GM23338 (cell line): ENCODE data around the gene CTDSPL.

Experiments
- CTCF ChIP-seq, 2 experiments: fragments of 200-600 bp in 1 of 2; sonication (generic) in 1 of 2; conservative IDR thresholded peaks; 2 replicates each; pipeline versions ENCODE4 v1.5.1 to v1.6.1; 2016 to 2017; ENCODE audit warnings: antibody characterized with exemption in 2 of 2, low read depth in 2 of 2, mild to moderate bottlenecking in 2 of 2, moderate library complexity in 1 of 2
- POLR2AphosphoS5 ChIP-seq: IDR thresholded peaks from 2 replicates; pipeline ENCODE4 v1.6.1; 2016; ENCODE audit warnings: antibody characterized with exemption, low read depth
- REST ChIP-seq: IDR thresholded peaks from one replicate; pipeline ENCODE4 v1.6.1; 2018; ENCODE audit warnings: antibody characterized with exemption; ENCODE audit not compliant: unreplicated experiment

GRCh38 chr3:37898424-37898823 lies 36.7 kb downstream of the CTDSPL start:
- TF ChIP-seq CTCF (conservative IDR thresholded peaks at IDR 0.05; ENCODE audit: low read depth in 2 of 2) = no peak
- TF ChIP-seq POLR2AphosphoS5 = no peak
- no peak for TF ChIP-seq REST
